Measurements from ENCODE around the gene DYNC1H1.

DNA sequence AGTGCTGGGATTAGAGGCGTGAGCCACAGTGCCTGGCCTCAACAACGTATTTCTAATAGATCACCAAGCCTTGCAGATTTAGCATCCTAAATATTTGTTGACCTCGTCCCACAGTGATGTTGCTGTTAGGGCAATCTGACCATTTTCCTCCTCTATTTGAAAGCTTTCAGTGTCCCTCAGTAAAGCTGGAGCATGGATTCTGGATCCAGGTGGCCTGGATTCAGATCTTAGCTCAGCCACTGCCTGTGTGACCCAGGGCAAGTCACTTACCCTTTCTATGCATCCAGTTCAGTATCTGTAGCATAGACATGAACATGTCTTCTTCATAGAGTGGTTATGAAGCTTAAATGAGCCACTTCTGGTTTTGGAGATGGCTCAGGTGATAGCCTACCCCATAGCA lies 126.3 kb downstream of the DYNC1H1 start:
- TF ChIP-seq, protein P1, sequence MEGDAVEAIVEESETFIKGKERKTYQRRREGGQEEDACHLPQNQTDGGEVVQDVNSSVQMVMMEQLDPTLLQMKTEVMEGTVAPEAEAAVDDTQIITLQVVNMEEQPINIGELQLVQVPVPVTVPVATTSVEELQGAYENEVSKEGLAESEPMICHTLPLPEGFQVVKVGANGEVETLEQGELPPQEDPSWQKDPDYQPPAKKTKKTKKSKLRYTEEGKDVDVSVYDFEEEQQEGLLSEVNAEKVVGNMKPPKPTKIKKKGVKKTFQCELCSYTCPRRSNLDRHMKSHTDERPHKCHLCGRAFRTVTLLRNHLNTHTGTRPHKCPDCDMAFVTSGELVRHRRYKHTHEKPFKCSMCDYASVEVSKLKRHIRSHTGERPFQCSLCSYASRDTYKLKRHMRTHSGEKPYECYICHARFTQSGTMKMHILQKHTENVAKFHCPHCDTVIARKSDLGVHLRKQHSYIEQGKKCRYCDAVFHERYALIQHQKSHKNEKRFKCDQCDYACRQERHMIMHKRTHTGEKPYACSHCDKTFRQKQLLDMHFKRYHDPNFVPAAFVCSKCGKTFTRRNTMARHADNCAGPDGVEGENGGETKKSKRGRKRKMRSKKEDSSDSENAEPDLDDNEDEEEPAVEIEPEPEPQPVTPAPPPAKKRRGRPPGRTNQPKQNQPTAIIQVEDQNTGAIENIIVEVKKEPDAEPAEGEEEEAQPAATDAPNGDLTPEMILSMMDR (IDR thresholded peaks at IDR 0.05), result no peak
- no peak for TF ChIP-seq ZFX (IDR thresholded peaks at IDR 0.05; ENCODE audit: borderline replicate concordance)

Data from 22Rv1 (cell line).